GM19395 (cell line): ENCODE results near the gene SPATA6.
"Not testable (repeated sequence)": the region's sequence is repeated elsewhere in the genome, so short reads cannot be mapped to it uniquely, and the experiment has no call there.

Experiments used
- ATAC-seq: cut with Tn5 transposase; IDR thresholded peaks from one replicate; pipeline ENCODE4 v1.9.1; 2021; ENCODE audit warnings: mild to moderate bottlenecking, moderate library complexity; ENCODE audit not compliant: unreplicated experiment

SPATA6 gene

DNA sequence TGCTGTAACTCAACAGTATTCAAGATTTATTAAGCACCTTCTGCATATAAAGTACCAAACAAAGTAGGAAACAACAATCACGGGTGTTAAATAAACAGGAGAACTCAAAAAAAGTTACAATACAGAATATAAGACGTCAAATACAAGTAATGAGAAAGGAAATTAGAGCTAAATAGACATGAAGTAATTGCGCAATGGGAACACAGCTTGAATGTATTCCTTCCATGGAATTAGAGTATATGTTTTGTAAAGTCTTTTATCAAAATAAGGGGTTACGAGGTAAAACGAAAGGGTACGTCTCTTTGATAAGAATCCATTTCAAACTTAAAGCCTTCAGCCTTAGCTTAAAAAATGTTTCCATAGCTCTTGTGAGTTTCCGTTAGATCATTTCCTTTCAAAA is 109.1 kb downstream of the SPATA6 start:
- no peak for ATAC-seq

- no peak for ATAC-seq
These were observed 115.1 kb downstream of the SPATA6 start for GRCh38 chr1:48356901-48357300.

DNA sequence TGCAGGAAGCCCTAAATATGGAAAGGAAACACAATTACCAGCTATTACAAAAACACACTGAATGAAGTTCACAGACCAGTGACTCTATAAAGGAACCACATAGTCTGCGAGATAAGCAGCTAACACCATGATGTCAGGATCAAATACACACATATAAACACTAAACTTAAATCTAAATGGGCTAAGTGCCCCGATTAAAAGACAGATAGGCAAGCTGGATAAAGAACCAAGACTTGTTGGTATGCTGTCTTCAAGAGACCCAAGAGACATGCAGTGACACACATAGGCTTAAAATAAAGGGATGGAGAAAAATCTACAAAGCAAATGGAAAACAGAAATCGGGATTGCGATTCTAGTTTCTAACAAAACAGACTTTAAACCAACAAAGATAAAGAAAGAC is 127.6 kb downstream of the SPATA6 start:
- no peak for ATAC-seq

- no peak for ATAC-seq
These were observed 130.8 kb downstream of the SPATA6 start for GRCh38 chr1:48341221-48341620.

- ATAC-seq: no peak
These were observed 133.7 kb downstream of the SPATA6 start for GRCh38 chr1:48338257-48338656.

- no peak for ATAC-seq
These were observed 138.7 kb downstream of the SPATA6 start for GRCh38 chr1:48333316-48333715.

- ATAC-seq: no peak
These were observed 139.9 kb downstream of the SPATA6 start for GRCh38 chr1:48332115-48332514.

DNA sequence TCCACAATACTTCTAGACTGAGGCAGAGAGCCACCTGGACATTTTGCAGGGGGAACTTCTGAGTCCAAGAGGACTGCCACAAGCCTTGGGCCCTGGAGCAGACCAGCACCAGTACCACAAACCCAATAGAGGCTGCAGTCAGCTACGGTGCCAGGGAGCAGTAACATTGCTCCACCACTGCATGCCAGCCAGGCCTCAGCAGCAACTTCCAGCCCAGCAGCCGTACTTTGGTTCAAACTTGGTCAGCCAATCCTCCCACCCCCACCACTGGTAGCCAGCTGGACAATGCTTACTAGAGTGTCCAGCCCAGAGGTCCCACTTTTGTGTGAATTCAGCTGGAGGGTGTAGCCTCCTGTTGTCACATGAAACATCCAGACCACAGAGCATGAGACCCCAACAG is 142.1 kb downstream of the SPATA6 start:
- no peak for ATAC-seq

DNA sequence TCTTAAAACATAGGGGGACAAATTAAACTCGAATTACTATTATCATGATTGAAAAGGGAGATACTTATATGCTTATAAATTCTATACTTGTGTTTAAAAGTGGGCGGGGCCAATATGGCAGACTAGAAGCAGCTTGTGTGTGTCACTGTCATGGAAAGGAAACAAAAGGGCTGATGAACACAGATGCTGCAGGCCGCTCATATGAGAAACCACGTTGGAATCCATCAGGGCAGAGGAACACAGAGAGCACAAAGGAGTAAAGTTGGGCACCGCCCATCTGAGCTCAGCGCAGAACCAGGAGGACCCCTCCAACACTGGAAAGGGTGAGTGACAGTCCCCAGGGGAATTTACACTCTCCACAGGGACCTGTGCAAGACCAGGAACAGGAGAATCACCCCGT is 142.5 kb downstream of the SPATA6 start:
- ATAC-seq: no peak

- not testable (repeated sequence) for ATAC-seq
These were observed 160.2 kb downstream of the SPATA6 start for GRCh38 chr1:48311829-48312228.

GRCh38 chr1:48309564-48310082 is 162.4 kb downstream of the SPATA6 start:
- no peak for ATAC-seq

GRCh38 chr1:48302652-48303051 is 169.4 kb downstream of the SPATA6 start:
- no peak for ATAC-seq

- ATAC-seq: no peak
These were observed 177.3 kb downstream of the SPATA6 start for GRCh38 chr1:48294656-48295055.

- ATAC-seq: not testable (repeated sequence)
These were observed 177.9 kb downstream of the SPATA6 start for GRCh38 chr1:48294094-48294493.

- no peak for ATAC-seq
These were observed 179.3 kb downstream of the SPATA6 start for GRCh38 chr1:48292706-48293105.

DNA sequence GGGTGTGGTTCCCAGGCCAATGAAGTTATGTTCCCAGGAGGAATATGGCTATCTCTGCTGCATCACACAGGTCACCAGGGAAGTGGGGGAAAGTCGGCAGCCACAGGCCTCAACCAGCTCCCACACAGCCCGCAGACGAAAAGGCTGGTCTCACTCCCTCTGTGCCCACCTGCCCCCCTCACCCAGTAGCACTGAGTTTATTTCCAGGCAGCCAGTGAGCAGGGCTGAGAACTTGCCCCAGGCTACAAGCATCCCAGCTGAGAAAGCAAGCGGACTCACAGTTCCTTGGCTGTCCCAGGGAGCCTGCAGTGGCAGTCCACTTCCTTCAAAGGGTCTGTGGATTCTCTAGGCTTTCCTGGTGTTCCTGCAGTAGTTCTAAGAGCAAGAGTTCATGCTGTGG is 180.6 kb downstream of the SPATA6 start:
- ATAC-seq: no peak

- no peak for ATAC-seq
These were observed 186.5 kb downstream of the SPATA6 start for GRCh38 chr1:48285525-48285924.

DNA sequence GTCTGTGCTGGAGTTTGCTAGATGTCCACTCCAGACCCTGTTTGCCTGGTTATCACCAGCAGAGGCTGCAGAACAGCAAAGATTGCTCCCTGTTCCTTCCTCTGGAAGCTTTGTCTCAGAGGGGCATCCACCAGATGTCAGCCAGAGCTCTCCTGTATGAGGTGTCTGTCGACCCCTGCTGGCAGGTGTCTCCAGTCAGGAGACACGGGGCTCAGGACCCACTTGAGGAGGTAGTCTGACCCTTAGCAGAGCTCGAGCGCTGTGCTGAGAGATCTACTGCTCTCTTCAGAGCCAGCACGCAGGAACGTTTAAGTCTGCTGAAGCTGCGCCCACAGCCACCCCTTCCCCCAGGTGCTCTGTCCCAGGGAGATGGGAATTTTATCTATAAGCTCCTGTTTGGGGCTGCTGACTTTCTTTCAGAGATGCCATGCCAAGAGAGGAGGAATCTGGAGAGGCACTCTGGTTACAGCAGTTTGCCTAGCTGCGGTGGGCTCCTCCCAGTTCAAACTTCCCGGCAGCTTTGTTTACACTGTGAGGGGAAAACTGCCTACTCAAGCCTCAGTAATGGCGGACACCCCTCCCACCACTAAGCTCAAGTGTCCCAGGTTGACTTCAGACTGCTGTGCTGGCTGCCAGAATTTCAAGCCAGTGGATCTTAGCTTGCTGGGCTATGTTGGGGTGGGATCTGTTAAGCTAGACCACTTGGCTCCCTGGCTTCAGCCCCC is 187.1 kb downstream of the SPATA6 start:
- not testable (repeated sequence) for ATAC-seq

DNA sequence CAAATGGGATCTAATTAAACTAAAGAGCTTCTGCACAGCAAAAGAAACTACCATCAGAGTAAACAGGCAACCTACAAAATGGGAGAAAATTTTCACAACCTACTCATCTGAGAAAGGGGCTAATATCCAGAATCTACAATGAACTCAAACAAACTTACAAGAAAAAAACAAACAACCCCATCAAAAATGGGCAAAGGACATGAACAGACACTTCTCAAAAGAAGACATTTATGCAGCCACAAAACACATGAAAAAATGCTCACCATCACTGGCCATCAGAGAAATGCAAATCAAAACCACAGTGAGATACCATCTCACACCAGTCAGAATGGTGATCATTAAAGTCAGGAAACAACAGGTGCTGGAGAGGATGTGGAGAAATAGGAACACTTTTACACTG is 189.7 kb downstream of the SPATA6 start:
- ATAC-seq: not testable (repeated sequence)

GRCh38 chr1:48277437-48277836 is 194.6 kb downstream of the SPATA6 start:
- not testable (repeated sequence) for ATAC-seq

GRCh38 chr1:48266576-48266975 is 205.4 kb downstream of the SPATA6 start:
- ATAC-seq: no peak

GRCh38 chr1:48263041-48263440 is 209.0 kb downstream of the SPATA6 start:
- ATAC-seq: no peak

GRCh38 chr1:48261881-48262400 is 210.1 kb downstream of the SPATA6 start:
- no peak for ATAC-seq
